Renal cortical epithelial cell (primary cell): ENCODE results near the gene SGCE. TPM values are rescaled to one million over a fixed set of nuclear protein-coding genes. Genes with fewer than 3 reads are reported as not detected.
A peak's percentile ranks its signal among the peaks of the same experiment; 100 is the strongest.
"Not testable (repeated sequence)": the region's sequence is repeated elsewhere in the genome, so short reads cannot be mapped to it uniquely, and the experiment has no call there.

Experiments used
- DNase-seq: peaks from one replicate; pipeline ENCODE4 v3.0.0-alpha.2; 2011; ENCODE audit warnings: low read depth
- total RNA-seq: library from RNA; depleted of rRNA; stranded (reverse); fragments of >200 nt; gene quantifications from 2 replicates; pipeline ENCODE4 v1.2.3, GENCODE V29; 2014

SGCE gene
- 66.0 and 129 TPM in 2 replicates for total RNA-seq

- DNase-seq: peak; percentile 35
Measured at GRCh38 chr7:94655848-94656657, at the start of gene SGCE. Gene SGCE, minus strand, starts transcription at chr7:94656133. Its CDS starts 35 bp downstream, at chr7:94656098.

GRCh38 chr7:94705155-94706021 is 49.5 kb upstream of the SGCE start:
- DNase-seq: not testable (repeated sequence)

GRCh38 chr7:94701555-94701973 is 45.6 kb upstream of the SGCE start:
- DNase-seq: peak; percentile 92

GRCh38 chr7:94700926-94701554 is 45.1 kb upstream of the SGCE start:
- peak; percentile 18 for DNase-seq

- peak; percentile 94 for DNase-seq
Measured at GRCh38 chr7:94698275-94698674, 42.3 kb upstream of the SGCE start.

GRCh38 chr7:94697035-94697974 is 41.4 kb upstream of the SGCE start:
- peak; percentile 97 for DNase-seq

- DNase-seq: peak; percentile 35
Measured at GRCh38 chr7:94687810-94688209, 31.9 kb upstream of the SGCE start.

- DNase-seq: no peak
Measured at GRCh38 chr7:94687076-94687475, 31.1 kb upstream of the SGCE start.

GRCh38 chr7:94683066-94683465 is 27.1 kb upstream of the SGCE start:
- no peak for DNase-seq

- DNase-seq: no peak
Measured at GRCh38 chr7:94679358-94679757, 23.4 kb upstream of the SGCE start.

GRCh38 chr7:94676431-94676830 is 20.5 kb upstream of the SGCE start:
- DNase-seq: no peak

GRCh38 chr7:94675356-94675755 is 19.4 kb upstream of the SGCE start:
- DNase-seq: no peak

- no peak for DNase-seq
Measured at GRCh38 chr7:94671444-94672235, 15.7 kb upstream of the SGCE start.

GRCh38 chr7:94669773-94670495 is 14.0 kb upstream of the SGCE start:
- no peak for DNase-seq

- DNase-seq: no peak
Measured at GRCh38 chr7:94666879-94667587, 11.1 kb upstream of the SGCE start.

GRCh38 chr7:94665426-94665825 is 9.5 kb upstream of the SGCE start:
- DNase-seq: no peak

GRCh38 chr7:94664023-94664422 is 8.1 kb upstream of the SGCE start:
- no peak for DNase-seq

GRCh38 chr7:94662548-94662947 is 6.6 kb upstream of the SGCE start:
- no peak for DNase-seq

GRCh38 chr7:94660006-94660405 is 4.1 kb upstream of the SGCE start:
- DNase-seq: no peak
